H1 (cell line): ENCODE results near the gene NADSYN1. TPM values are rescaled to one million over a fixed set of nuclear protein-coding genes. Genes with fewer than 3 reads are reported as not detected.
A peak's percentile ranks its signal among the peaks of the same experiment; 100 is the strongest.

Source experiments
- CTCF ChIA-PET: fragments of 300-600 bp; sonication (Branson Sonifier 250); formaldehyde crosslinking; loops from one replicate; lab custom pipeline; 2021; ENCODE audit not compliant: partially characterized antibody; lab: Charles Lee
- POLR2A ChIA-PET: fragments of 300-600 bp; sonication (Branson Sonifier 250); formaldehyde crosslinking; loops from one replicate; lab custom pipeline; 2021; ENCODE audit warnings: inconsistent platforms; ENCODE audit not compliant: partially characterized antibody; lab: Charles Lee
- DNase-seq, 2 experiments: peaks; one replicate each; pipeline versions ENCODE4 v3.0.0 to v3.0.0-alpha.2; 2010 to 2022; ENCODE audit warnings: low spot score in 2 of 2, low read depth in 1 of 2, mixed read lengths in 1 of 2
- FAIRE-seq: peaks from 2 replicates; lab custom pipeline; 2011; peaks lifted over from hg19 to GRCh38; lab: Jason Lieb, UNC
- H2AFZ ChIP-seq: 2 replicates; pipeline ENCODE4 v1.8.1; 2012; ENCODE audit warnings: low read length, inconsistent platforms
- H2AK5ac ChIP-seq: 2 replicates; pipeline ENCODE4 v1.6.1; 2013; ENCODE audit warnings: low read depth, low read length
- H2BK120ac ChIP-seq: replicated peaks from 2 replicates; pipeline ENCODE3; 2013; ENCODE audit warnings: low read depth, low read length, inconsistent platforms
- H2BK12ac ChIP-seq: 2 replicates; pipeline ENCODE4 v1.6.1; 2013; ENCODE audit warnings: low read depth, low read length
- H2BK15ac ChIP-seq: 2 replicates; pipeline ENCODE4 v1.6.1; 2013; ENCODE audit warnings: low read length
- H2BK20ac ChIP-seq: 2 replicates; pipeline ENCODE4 v1.6.1; 2013; ENCODE audit warnings: low read length
- H2BK5ac ChIP-seq: 2 replicates; pipeline ENCODE4 v1.6.1; 2013; ENCODE audit warnings: low read depth, low read length
- H3K14ac ChIP-seq: 2 replicates; pipeline ENCODE4 v1.6.1; 2013; ENCODE audit warnings: inconsistent platforms; ENCODE audit not compliant: insufficient read length
- H3K18ac ChIP-seq: 2 replicates; pipeline ENCODE4 v1.6.1; 2013; ENCODE audit warnings: low read length; ENCODE audit errors: extremely low read depth
- H3K23ac ChIP-seq: 2 replicates; pipeline ENCODE4 v1.6.1; 2013; ENCODE audit warnings: inconsistent platforms; ENCODE audit not compliant: insufficient read length
- H3K23me2 ChIP-seq: 2 replicates; pipeline ENCODE4 v1.6.1; 2013; ENCODE audit warnings: low read depth, low read length
- H3K27ac ChIP-seq: 2 replicates; pipeline ENCODE4 v1.6.1; 2011; ENCODE audit warnings: low read depth, low read length, inconsistent platforms
- H3K27me3 ChIP-seq, 4 experiments: replicated peaks in 1 of 4; 1 replicate in 1 of 4; 2 replicates in 3 of 4; pipeline versions ENCODE4 v1.6.1 to v1.8.1; 2011 to 2013; ENCODE audit warnings: low read length in 3 of 4, mild to moderate bottlenecking in 3 of 4, inconsistent platforms in 2 of 4, mixed read lengths in 2 of 4, moderate library complexity in 1 of 4; ENCODE audit not compliant: control insufficient read depth in 3 of 4, insufficient read depth in 3 of 4; ENCODE audit errors: extremely low read depth in 1 of 4
- H3K36me3 ChIP-seq, 4 experiments: 2 replicates each; pipeline versions ENCODE4 v1.6.1 to v1.8.1; 2011 to 2013; ENCODE audit warnings: mild to moderate bottlenecking in 4 of 4, low read length in 3 of 4, moderate library complexity in 2 of 4, control low read depth in 1 of 4, inconsistent platforms in 1 of 4; ENCODE audit not compliant: insufficient read depth in 4 of 4, control insufficient read depth in 2 of 4
- H3K4ac ChIP-seq: replicated peaks from 2 replicates; pipeline ENCODE3; 2013; ENCODE audit warnings: low read length, low read depth, mixed read lengths, inconsistent platforms; ENCODE audit not compliant: insufficient read length
- H3K4me1 ChIP-seq, 4 experiments: replicated peaks in 1 of 4; 1 replicate in 1 of 4; 2 replicates in 3 of 4; pipeline versions ENCODE4 v1.6.1 to v1.8.1; 2011 to 2013; ENCODE audit warnings: low read length in 3 of 4, inconsistent platforms in 2 of 4, mixed read lengths in 1 of 4; ENCODE audit not compliant: insufficient read depth in 4 of 4, control insufficient read depth in 3 of 4
- H3K4me2 ChIP-seq, 2 experiments: 2 replicates each; pipeline versions ENCODE4 v1.6.1 to v1.8.1; 2011 to 2013; ENCODE audit warnings: low read depth in 2 of 2, low read length in 2 of 2, control low read depth in 1 of 2, inconsistent platforms in 1 of 2, mild to moderate bottlenecking in 1 of 2; ENCODE audit not compliant: insufficient read depth in 1 of 2
- H3K4me3 ChIP-seq, 4 experiments: fragments of 200-600, 300-600 bp in 1 of 4; sonication (generic), shearing (Covaris generic), sonication (Bioruptor Twin) in 1 of 4; 2 replicates each; pipeline versions ENCODE4 v1.5.1 to v1.8.1; 2011 to 2016; ENCODE audit warnings: low read length in 4 of 4, low read depth in 3 of 4, control low read depth in 2 of 4, inconsistent platforms in 2 of 4, mild to moderate bottlenecking in 2 of 4, mixed read lengths in 1 of 4, moderate library complexity in 1 of 4; ENCODE audit not compliant: insufficient read depth in 2 of 4; ENCODE audit errors: extremely low read depth in 1 of 4
- H3K56ac ChIP-seq: replicated peaks from 2 replicates; pipeline ENCODE3; 2013; ENCODE audit warnings: low read depth, mild to moderate bottlenecking, mixed read lengths, low read length, inconsistent platforms; ENCODE audit not compliant: insufficient read length
- H3K79me1 ChIP-seq: 2 replicates; pipeline ENCODE4 v1.6.1; 2013; ENCODE audit warnings: low read depth, low read length, control low read depth
- H3K79me2 ChIP-seq, 2 experiments: 2 replicates each; pipeline versions ENCODE4 v1.6.1 to v1.8.1; 2012 to 2013; ENCODE audit warnings: low read length in 2 of 2, mild to moderate bottlenecking in 2 of 2, inconsistent platforms in 1 of 2; ENCODE audit not compliant: insufficient read depth in 2 of 2, control insufficient read depth in 1 of 2
- H3K9ac ChIP-seq, 4 experiments: replicated peaks in 1 of 4; 1 replicate in 1 of 4; 2 replicates in 3 of 4; pipeline versions ENCODE4 v1.6.1 to v1.8.1; 2011 to 2013; ENCODE audit warnings: low read depth in 3 of 4, low read length in 3 of 4, control low read depth in 2 of 4, mild to moderate bottlenecking in 2 of 4, moderate library complexity in 2 of 4, inconsistent platforms in 1 of 4; ENCODE audit errors: extremely low read depth in 1 of 4
- H3K9me3 ChIP-seq, 2 experiments: 2 replicates each; pipeline versions ENCODE4 v1.6.1 to v1.8.1; 2012 to 2013; ENCODE audit warnings: mild to moderate bottlenecking in 2 of 2, moderate library complexity in 2 of 2, control low read depth in 1 of 2, inconsistent platforms in 1 of 2, low read depth in 1 of 2, low read length in 1 of 2, mixed read lengths in 1 of 2; ENCODE audit not compliant: insufficient read depth in 2 of 2
- H4K20me1 ChIP-seq, 2 experiments: replicated peaks in 1 of 2; 2 replicates each; pipeline versions ENCODE3 to v1.8.1; 2011 to 2013; ENCODE audit warnings: inconsistent platforms in 2 of 2, low read length in 2 of 2, mild to moderate bottlenecking in 1 of 2; ENCODE audit not compliant: insufficient read depth in 2 of 2, control insufficient read depth in 1 of 2
- H4K5ac ChIP-seq: 2 replicates; pipeline ENCODE4 v1.6.1; 2013; ENCODE audit warnings: low read length, low read depth, mixed read lengths, inconsistent platforms; ENCODE audit not compliant: insufficient read length
- H4K8ac ChIP-seq: 2 replicates; pipeline ENCODE4 v1.8.0; 2013; ENCODE audit warnings: mild to moderate bottlenecking, moderate library complexity, low read length, inconsistent platforms; ENCODE audit not compliant: insufficient read depth; ENCODE audit errors: extremely low read depth
- H4K91ac ChIP-seq: replicated peaks from 2 replicates; pipeline ENCODE3; 2013; ENCODE audit warnings: low read length, mixed read lengths, inconsistent platforms; ENCODE audit not compliant: insufficient read length
- E2F6 ChIP-seq: IDR thresholded peaks from 2 replicates; pipeline ENCODE4 v1.6.1; 2012; ENCODE audit warnings: inconsistent platforms
- WGBS, 2 experiments: shearing (Covaris generic) in 1 of 2; methylation state at CpG; one replicate each; pipeline versions ENCODE4 v1.1.6 to v1.1.7; 2013 to 2015; ENCODE audit warnings: low lambda C conversion rate in 2 of 2, mixed read lengths in 2 of 2, inconsistent platforms in 1 of 2, low coverage in 1 of 2, missing lambda C conversion rate in 1 of 2; ENCODE audit not compliant: insufficient replicate concordance in 2 of 2, insufficient coverage in 1 of 2, insufficient read length in 1 of 2; ENCODE audit errors: extremely low coverage in 1 of 2, missing lambda C conversion rate in 1 of 2; 5-methylcytosine and 5-hydroxymethylcytosine counted together
- polyA plus RNA-seq, 7 experiments: library from polyadenylated mRNA; depleted of rRNA in 3 of 7; stranded (reverse) in 5 of 7; unstranded in 2 of 7; fragments of >200 nt in 5 of 7; fragments of 200-250 nt in 2 of 7; gene quantifications; 1 replicate in 5 of 7; 2 replicates in 1 of 7; 4 replicates in 1 of 7; pipeline versions ENCODE4 v1.2.1 to v1.2.3, GENCODE V29; 2011 to 2013; ENCODE audit warnings: missing spikeins in 2 of 7, mixed read lengths in 2 of 7
- total RNA-seq: library from RNA; stranded (reverse); fragmentation: NEBNext Ultra II Directional; extraction: Animal tissue kit (Norgen Biotek cat#: 25700); gene quantifications from 2 replicates; pipeline ENCODE4 v1.2.1, GENCODE V29; 2021

NADSYN1 gene
- total and polyA plus RNA-seq, 2 of the 8 experiments (the other 6 are each of a cell fraction or from before 2014, with no cell fraction given): 38.3 to 38.6 TPM

DNA sequence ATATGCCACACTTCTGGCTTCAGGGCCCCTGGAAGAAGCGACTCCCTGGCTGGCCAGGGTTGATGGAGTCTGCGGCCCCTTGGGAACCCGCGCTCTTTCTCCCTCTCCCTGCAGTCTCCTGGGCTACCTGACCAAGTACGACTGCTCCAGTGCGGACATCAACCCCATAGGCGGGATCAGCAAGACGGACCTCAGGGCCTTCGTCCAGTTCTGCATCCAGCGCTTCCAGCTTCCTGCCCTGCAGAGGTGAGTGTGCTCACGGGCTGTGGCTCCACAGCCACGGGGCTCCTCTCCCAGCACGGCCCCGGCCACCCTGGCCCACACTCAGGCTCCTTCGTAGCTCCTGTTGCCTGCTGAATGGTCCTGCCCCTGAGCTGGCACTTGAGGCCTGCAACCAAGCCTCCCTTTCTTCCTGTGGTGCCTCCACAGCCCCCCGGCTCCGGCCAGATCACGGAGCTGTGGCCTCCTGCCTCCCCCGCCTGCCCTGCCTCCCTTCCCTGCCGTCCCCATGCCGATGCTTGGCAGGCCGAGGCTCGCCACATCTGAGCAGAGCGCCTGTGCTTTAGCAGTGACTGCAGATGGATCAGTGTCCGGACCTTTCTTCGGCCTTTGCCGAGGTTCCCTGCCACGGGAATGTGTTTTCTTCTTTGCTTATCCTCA lies 37.9 kb downstream of the NADSYN1 start:
- Histone ChIP-seq H2AK5ac (no peak overlapping the region), H2BK120ac (no peak overlapping the region), H3K4me2 (no peak overlapping the region), H3K4me3 (no peak overlapping the region), H4K20me1 (peaks cover 0 to 11% of the 10 kb centered on the region in 2 experiments), H3K9me3 (no peaks in the 10 kb centered on the region), H3K14ac (no peak overlapping the region), H3K23me2 (peaks cover 4% of the 10 kb centered on the region; the same call in 1 of the 2 replicates), H3K79me2 (no peaks in the 10 kb centered on the region), H4K91ac (no peak overlapping the region), H2AFZ (no peak overlapping the region), H3K79me1 (no peaks in the 10 kb centered on the region), H4K5ac (no peak overlapping the region), H2BK12ac (no peak overlapping the region), H3K18ac (no peak overlapping the region), H3K27me3 (no peaks in the 10 kb centered on the region)
- peak in 1 of 2 experiments; percentile 37 for DNase-seq
- POLR2A ChIA-PET: no interaction called here
- FAIRE-seq: no peak
- no peak for TF ChIP-seq E2F6
- TF ChIP-seq, all 59 proteins: peak for 0
- no peak overlapping the region for H2BK15ac ChIP-seq
- WGBS, 2 experiments: 95% methylated on average over 18 of the region's 28 CpGs; no CpG with 5 or more reads in 1 of the 2 experiments
- no peak overlapping the region for H2BK20ac ChIP-seq
- no peak overlapping the region for H4K8ac ChIP-seq
- no peak overlapping the region for H3K56ac ChIP-seq
- H3K23ac ChIP-seq: no peak overlapping the region
- H3K27ac ChIP-seq: no peak overlapping the region
- H3K4ac ChIP-seq: no peak overlapping the region
- H3K9ac ChIP-seq: no peak overlapping the region
- CTCF ChIA-PET: no interaction called here
- no peaks in the 10 kb centered on the region for H3K4me1 ChIP-seq
- peaks cover 0 to 10% (median 7%) of the 10 kb centered on the region in 4 experiments; a peak in 4 of 8 replicates for H3K36me3 ChIP-seq
- H2BK5ac ChIP-seq: no peak overlapping the region; the same call in 1 of the 2 replicates
